SU-DHL-6 (cell line): ENCODE data around the gene TOR1AIP1.

Experiments used
- H2AFZ ChIP-seq: fragments of 200-600 bp; sonication (generic); 2 replicates; pipeline ENCODE4 v1.6.1; 2014; ENCODE audit warnings: low read depth, mild to moderate bottlenecking, moderate library complexity, mixed read lengths, antibody characterized with exemption, low read length; ENCODE audit not compliant: severe bottlenecking
- H3F3A ChIP-seq: fragments of 200-600 bp; shearing (Covaris generic); 2 replicates; pipeline ENCODE4 v1.6.0; 2016; ENCODE audit warnings: antibody characterized with exemption, mild to moderate bottlenecking; ENCODE audit not compliant: insufficient read depth
- H3K27ac ChIP-seq: fragments of 200-600 bp; sonication (generic); 2 replicates; pipeline ENCODE4 v1.5.1; 2016; ENCODE audit warnings: low read depth, mild to moderate bottlenecking, low read length, moderate library complexity, mixed read lengths
- H3K27me3 ChIP-seq: fragments of 200-600 bp; sonication (generic), shearing (Covaris generic); 2 replicates; pipeline ENCODE4 v1.6.0; 2014; ENCODE audit warnings: mild to moderate bottlenecking, low read length
- H3K36me3 ChIP-seq: fragments of 200-600 bp; sonication (generic); 2 replicates; pipeline ENCODE4 v1.6.1; 2014; ENCODE audit warnings: mild to moderate bottlenecking, low read length, mixed read lengths
- H3K4me2 ChIP-seq: fragments of 300-600, 200-600 bp; shearing (Covaris generic), sonication (generic); 2 replicates; pipeline ENCODE4 v1.6.0; 2014; ENCODE audit warnings: low read length, low read depth, mild to moderate bottlenecking; ENCODE audit not compliant: poor library complexity, severe bottlenecking
- H3K4me3 ChIP-seq: fragments of 200-600 bp; sonication (generic); 2 replicates; pipeline ENCODE4 v1.5.1; 2014; ENCODE audit warnings: antibody characterized with exemption, low read length, mild to moderate bottlenecking, mixed read lengths; ENCODE audit not compliant: insufficient read depth, poor library complexity, severe bottlenecking
- H3K79me2 ChIP-seq: fragments of 200-600 bp; sonication (generic); 2 replicates; pipeline ENCODE4 v1.6.1; 2014; ENCODE audit warnings: mild to moderate bottlenecking, low read length, moderate library complexity; ENCODE audit not compliant: insufficient read depth
- H3K9ac ChIP-seq: fragments of 200-600 bp; sonication (generic); 2 replicates; pipeline ENCODE4 v1.7.0; 2014; ENCODE audit warnings: mild to moderate bottlenecking, low read length
- H3K9me2 ChIP-seq: fragments of 200-600 bp; sonication (generic); replicated peaks from 2 replicates; pipeline ENCODE4 v1.6.1; 2014; ENCODE audit warnings: low read length; ENCODE audit not compliant: insufficient read depth
- H3K9me3 ChIP-seq: fragments of 200-600 bp; sonication (generic); 2 replicates; pipeline ENCODE4 v1.6.1; 2014; ENCODE audit warnings: low read length, mixed read lengths; ENCODE audit not compliant: insufficient read depth
- H4K20me1 ChIP-seq: fragments of 200-600 bp; sonication (generic); 2 replicates; pipeline ENCODE4 v1.6.1; 2014; ENCODE audit warnings: low read depth, mild to moderate bottlenecking, antibody characterized with exemption, low read length, moderate library complexity, mixed read lengths
- EZH2phosphoT487 ChIP-seq: fragments of 200-600 bp; sonication (generic), shearing (Covaris generic); conservative IDR thresholded peaks from 2 replicates; pipeline ENCODE4 v1.6.1; 2018; ENCODE audit warnings: mild to moderate bottlenecking, antibody characterized with exemption, low read length, moderate library complexity, mixed read lengths
- TF ChIP-seq, protein P1 (sequence below): fragments of 200-600 bp; sonication (generic); IDR thresholded peaks from one replicate; pipeline ENCODE4 v1.5.1; 2017; ENCODE audit warnings: antibody characterized with exemption, mild to moderate bottlenecking, low read length, moderate library complexity; ENCODE audit not compliant: insufficient read depth, poor library complexity, severe bottlenecking

The TOR1AIP1 gene

DNA sequence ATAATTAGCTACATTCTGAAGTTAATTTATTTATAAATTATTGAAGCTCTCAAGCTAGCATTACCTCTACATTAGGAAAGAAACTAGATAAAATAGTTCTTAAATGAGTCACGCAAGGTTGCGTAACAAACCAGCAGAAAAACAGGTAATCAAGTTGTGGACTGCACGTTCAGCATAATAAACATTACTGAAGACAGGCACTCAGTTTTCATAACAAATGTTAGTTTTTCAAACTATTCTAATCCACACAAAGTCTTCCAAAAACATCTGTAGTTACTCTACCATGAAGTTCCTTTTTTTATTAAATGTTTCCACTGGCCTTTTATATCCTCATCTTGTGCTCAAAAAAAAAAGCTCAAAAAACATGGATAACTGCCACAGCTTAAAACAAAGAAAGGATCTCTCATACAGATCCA is 5.8 kb upstream of the TOR1AIP1 start:
- H3K27ac ChIP-seq: peak overlapping the region; percentile 4
- H3K4me2 ChIP-seq: peak overlapping the region; percentile 89
- peak overlapping the region; percentile 61 for H3K9ac ChIP-seq
- peak overlapping the region; percentile 92 for H3K4me3 ChIP-seq
- H2AFZ ChIP-seq: no peak overlapping the region
- peaks cover 7% of the 10 kb centered on the region; the same call in 1 of the 2 replicates for H4K20me1 ChIP-seq
- TF ChIP-seq, protein P1, sequence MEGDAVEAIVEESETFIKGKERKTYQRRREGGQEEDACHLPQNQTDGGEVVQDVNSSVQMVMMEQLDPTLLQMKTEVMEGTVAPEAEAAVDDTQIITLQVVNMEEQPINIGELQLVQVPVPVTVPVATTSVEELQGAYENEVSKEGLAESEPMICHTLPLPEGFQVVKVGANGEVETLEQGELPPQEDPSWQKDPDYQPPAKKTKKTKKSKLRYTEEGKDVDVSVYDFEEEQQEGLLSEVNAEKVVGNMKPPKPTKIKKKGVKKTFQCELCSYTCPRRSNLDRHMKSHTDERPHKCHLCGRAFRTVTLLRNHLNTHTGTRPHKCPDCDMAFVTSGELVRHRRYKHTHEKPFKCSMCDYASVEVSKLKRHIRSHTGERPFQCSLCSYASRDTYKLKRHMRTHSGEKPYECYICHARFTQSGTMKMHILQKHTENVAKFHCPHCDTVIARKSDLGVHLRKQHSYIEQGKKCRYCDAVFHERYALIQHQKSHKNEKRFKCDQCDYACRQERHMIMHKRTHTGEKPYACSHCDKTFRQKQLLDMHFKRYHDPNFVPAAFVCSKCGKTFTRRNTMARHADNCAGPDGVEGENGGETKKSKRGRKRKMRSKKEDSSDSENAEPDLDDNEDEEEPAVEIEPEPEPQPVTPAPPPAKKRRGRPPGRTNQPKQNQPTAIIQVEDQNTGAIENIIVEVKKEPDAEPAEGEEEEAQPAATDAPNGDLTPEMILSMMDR: no peak
- TF ChIP-seq EZH2phosphoT487: no peak
- no peaks in the 10 kb centered on the region for H3K27me3 ChIP-seq
- peaks cover 14% of the 10 kb centered on the region for H3F3A ChIP-seq
- peaks cover 22% of the 10 kb centered on the region for H3K36me3 ChIP-seq
- H3K79me2 ChIP-seq: peaks cover 63% of the 10 kb centered on the region
- no peaks in the 10 kb centered on the region for H3K9me2 ChIP-seq
- no peaks in the 10 kb centered on the region for H3K9me3 ChIP-seq

DNA sequence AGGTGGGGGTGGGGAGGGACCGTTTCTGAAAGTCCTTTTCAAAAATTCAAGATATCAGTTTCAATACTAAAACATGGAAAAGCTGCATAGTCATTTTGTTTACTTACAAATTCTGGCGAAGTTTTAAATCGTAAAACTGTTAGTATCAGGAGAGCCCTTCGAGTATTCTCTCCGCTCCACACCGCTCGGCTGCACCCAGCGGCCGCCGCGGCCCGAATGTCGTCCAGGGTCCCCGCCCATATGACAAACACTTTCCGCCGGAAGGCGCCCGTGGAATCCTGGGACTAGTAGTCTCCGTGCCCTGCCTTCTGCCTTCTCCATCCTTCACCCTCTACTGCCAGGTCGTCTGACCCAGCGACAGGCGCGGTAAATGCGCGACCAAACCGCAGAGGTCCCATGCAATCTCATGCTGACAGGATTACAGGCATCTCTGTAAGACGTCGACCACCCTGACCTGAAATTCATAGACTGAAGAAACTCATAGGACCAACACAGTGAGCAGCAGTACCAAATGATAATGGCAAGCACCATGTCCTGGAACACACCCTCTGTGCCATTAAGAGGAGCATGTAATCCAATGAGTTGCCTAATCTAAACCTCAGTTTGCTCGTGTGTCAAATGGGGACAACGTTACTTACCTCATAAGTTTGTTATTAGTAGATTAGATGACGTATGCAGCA is 4.4 kb upstream of the TOR1AIP1 start, which contains the start of gene TOR1AIP2:
TSS of gene TOR1AIP2 (minus strand) at position 218 of the 680 bp plus-strand sequence. CDS start 25,138 bp downstream, outside the sequence.
- H4K20me1 ChIP-seq: peaks cover 7% of the 10 kb centered on the region; the same call in 1 of the 2 replicates
- no peaks in the 10 kb centered on the region for H3K9me3 ChIP-seq
- peak within 1 kb of the TSS; percentile 10 for H3K27ac ChIP-seq
- H3F3A ChIP-seq: peaks cover 4% of the 10 kb centered on the region
- H3K79me2 ChIP-seq: peaks cover 48% of the 10 kb centered on the region
- no peaks in the 10 kb centered on the region for H3K27me3 ChIP-seq
- peak within 1 kb of the TSS; percentile 89 for H3K4me2 ChIP-seq
- H3K36me3 ChIP-seq: peaks cover 19% of the 10 kb centered on the region; the same call in 1 of the 2 replicates
- TF ChIP-seq, protein P1: no peak
- TF ChIP-seq EZH2phosphoT487: no peak
- H3K9ac ChIP-seq: peak within 1 kb of the TSS; percentile 61
- H3K9me2 ChIP-seq: no peaks in the 10 kb centered on the region
- H2AFZ ChIP-seq: peak within 1 kb of the TSS; percentile 71
- H3K4me3 ChIP-seq: peak within 1 kb of the TSS; percentile 92

DNA sequence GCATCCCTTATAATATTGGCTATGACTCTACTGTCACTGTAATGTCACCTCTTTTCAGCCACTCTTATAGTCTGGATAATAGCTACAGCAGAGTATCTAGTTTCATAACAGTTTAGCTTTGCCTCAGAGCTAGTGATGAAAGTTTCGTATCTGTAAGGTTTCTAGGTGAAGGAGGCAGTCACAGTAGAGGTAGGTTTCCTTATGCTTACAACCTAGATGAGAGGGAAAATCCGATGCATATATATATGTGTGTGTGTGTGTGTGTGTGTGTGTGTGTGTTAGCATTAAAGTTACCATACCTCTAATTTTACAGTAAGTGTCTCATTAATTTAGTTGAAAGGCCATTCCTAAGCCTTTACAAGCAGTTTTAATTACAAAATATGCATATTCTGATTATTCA is 2.3 kb upstream of the TOR1AIP1 start:
- no peaks in the 10 kb centered on the region for H3K27me3 ChIP-seq
- peaks cover 19% of the 10 kb centered on the region for H3F3A ChIP-seq
- H3K9ac ChIP-seq: no peak overlapping the region
- no peak overlapping the region for H3K4me3 ChIP-seq
- no peak overlapping the region for H2AFZ ChIP-seq
- H3K9me2 ChIP-seq: no peaks in the 10 kb centered on the region
- H3K36me3 ChIP-seq: peaks cover 14% of the 10 kb centered on the region
- TF ChIP-seq, protein P1: no peak
- no peak for TF ChIP-seq EZH2phosphoT487
- H3K9me3 ChIP-seq: no peaks in the 10 kb centered on the region
- H3K27ac ChIP-seq: no peak overlapping the region
- H3K79me2 ChIP-seq: peaks cover 31% of the 10 kb centered on the region
- H4K20me1 ChIP-seq: peaks cover 7% of the 10 kb centered on the region; the same call in 1 of the 2 replicates
- H3K4me2 ChIP-seq: no peak overlapping the region
